Sigmoid colon (tissue), 4 donors: ENCODE data around the gene NEK4.

Experiments
- CTCF ChIP-seq, 4 experiments: fragments of 450-650 bp in 3 of 4; fragments of 200-600 bp in 1 of 4; IDR thresholded peaks; one replicate each; pipeline ENCODE4 v1.5.1; 2016 to 2019; ENCODE audit warnings: antibody characterized with exemption in 4 of 4, mild to moderate bottlenecking in 3 of 4, moderate library complexity in 2 of 4
- EP300 ChIP-seq, 4 donors: sonication (generic); formaldehyde crosslinking; IDR thresholded peaks; one replicate each; pipeline ENCODE4 v1.6.1; 2017; ENCODE audit warnings: antibody characterized with exemption in 4 of 4

GRCh38 chr3:52712291-52713212 lies 58.2 kb downstream of the NEK4 start:
- TF ChIP-seq EP300 (IDR thresholded peaks at IDR 0.05) (no peak), CTCF (IDR thresholded peaks at IDR 0.05) (no peak)
